ENCODE results near the gene FPR3. TPM values are rescaled to one million over a fixed set of nuclear protein-coding genes. Genes with fewer than 3 reads are reported as not detected.

The FPR3 gene
- polyA plus RNA-seq (2011; rRNA removed) (not detected in 2 replicates), polyA plus RNA-seq (2017; fragmentation: RNase III; extraction: RNeasy Plus Mini Kit Qiagen cat#74134 plus additional on column Dnase treatment) (not detected in 3 replicates), polyA minus RNA-seq (2011; rRNA and poly(A)+ RNA removed) (not detected in 2 replicates)
- polyA plus RNA-seq (2012; cell fraction: cytosol; rRNA removed) = not detected in 2 replicates
- polyA plus RNA-seq (2012; cell fraction: nucleus; rRNA removed) = not detected in 2 replicates

GRCh38 chr19:51794885-51795490 is at the start of gene FPR3:
Gene FPR3, plus strand, starts transcription at chr19:51795157. Its CDS starts 28,592 bp downstream, at chr19:51823749.
- DNase-seq (ENCODE audit: low read depth in 1 of 2, low spot score in 1 of 2) (no peak), FAIRE-seq (no peak), ATAC-seq (no peak)
- ChIA-PET POLR2A (no interaction called here), CTCF (no interaction called here)
- H3K27ac ChIP-seq = no peak within 1 kb of the TSS
- H3K9me3 ChIP-seq = peaks cover 61% of the 10 kb centered on the region
- TF ChIP-seq MAZ (IDR thresholded peaks at IDR 0.05; ENCODE audit: borderline replicate concordance, low read depth, low read length) = no peak
- TF ChIP-seq ZSCAN20 (CRISPR knock-in tag; IDR thresholded peaks at IDR 0.05) = no peak
- no peak for TF ChIP-seq CHD4 (IDR thresholded peaks at IDR 0.05; ENCODE audit: borderline replicate concordance)
- TF ChIP-seq MYC (IDR thresholded peaks at IDR 0.05; ENCODE audit: borderline replicate concordance, low read length) = no peak
- TF ChIP-seq CEBPB (IDR thresholded peaks at IDR 0.05) = no peak
- no peak for TF ChIP-seq SMC3 (IDR thresholded peaks at IDR 0.05)
- TF ChIP-seq MAX (IDR thresholded peaks at IDR 0.05) = no peak
- TF ChIP-seq NPAS2 (CRISPR knock-in tag; IDR thresholded peaks at IDR 0.05; ENCODE audit: borderline replicate concordance) = no peak
- no peak for TF ChIP-seq SREBF2 (IDR thresholded peaks at IDR 0.05)
- TF ChIP-seq CHD2 (IDR thresholded peaks at IDR 0.05; ENCODE audit: low read length, partially characterized antibody) = no peak
- no peak for TF ChIP-seq RFX5 (IDR thresholded peaks at IDR 0.05)
- TF ChIP-seq HOXB13 (CRISPR knock-in tag; IDR thresholded peaks at IDR 0.05; ENCODE audit: low read depth) = no peak
- TF ChIP-seq JUNB (IDR thresholded peaks at IDR 0.05) = no peak
- no peak for TF ChIP-seq GATA3 (IDR thresholded peaks at IDR 0.05; ENCODE audit: borderline replicate concordance)
- no peak within 1 kb of the TSS for H3K4me3 ChIP-seq
- H3K4me2 ChIP-seq = no peak within 1 kb of the TSS
- no peaks in the 10 kb centered on the region for H3K4me1 ChIP-seq
- WGBS (ENCODE audit: missing lambda C conversion rate) = 4% methylated on average over 2 of the region's 2 CpGs

GRCh38 chr19:51746731-51747130 is 48.2 kb upstream of the FPR3 start:
- H3K9me3 ChIP-seq = peaks cover 22% of the 10 kb centered on the region; the same call in 2 of the 3 replicates
- ChIA-PET CTCF (interaction anchor here (0.9 kb wide), 1 partner anchor 90 kb away, joined by 3 read pairs; no protein-coding TSS in a partner anchor), POLR2A (no interaction called here)
- no peak overlapping the region for H3K4me3 ChIP-seq
- no peak overlapping the region for H3K27ac ChIP-seq
- no peak for DNase-seq (ENCODE audit: low read depth in 1 of 2, low spot score in 1 of 2)
- WGBS (ENCODE audit: missing lambda C conversion rate) = 4% methylated on average over 7 of the region's 7 CpGs
- no peak overlapping the region for H3K4me2 ChIP-seq
- TF ChIP-seq HOXB13 (CRISPR knock-in tag; IDR thresholded peaks at IDR 0.05; ENCODE audit: low read depth) (no peak), PBX3 (IDR thresholded peaks at IDR 0.05) (no peak), HOXA7 (CRISPR knock-in tag; IDR thresholded peaks at IDR 0.05) (no peak), MYC (IDR thresholded peaks at IDR 0.05; ENCODE audit: borderline replicate concordance, low read length) (no peak), GATA3 (IDR thresholded peaks at IDR 0.05; ENCODE audit: borderline replicate concordance) (no peak), HMGXB4 (CRISPR knock-in tag; IDR thresholded peaks at IDR 0.05; ENCODE audit: borderline replicate concordance) (no peak), NFE2L2 (conservative IDR thresholded peaks at IDR 0.05; ENCODE audit: low read length) (no peak), CHD4 (IDR thresholded peaks at IDR 0.05; ENCODE audit: borderline replicate concordance) (no peak), POLR2A (IDR thresholded peaks at IDR 0.05; ENCODE audit: low read length) (no peak), MAFK (IDR thresholded peaks at IDR 0.05; ENCODE audit: partially characterized antibody) (no peak), BHLHE40 (IDR thresholded peaks at IDR 0.05; ENCODE audit: low read depth, low read length) (no peak), ESRRA (IDR thresholded peaks at IDR 0.05; ENCODE audit: borderline replicate concordance, low read length) (no peak), EP300 (IDR thresholded peaks at IDR 0.05) (no peak), HDAC2 (IDR thresholded peaks at IDR 0.05) (no peak)
- no peak for FAIRE-seq
- ATAC-seq = no peak
- H3K4me1 ChIP-seq = no peaks in the 10 kb centered on the region

All from A549 (cell line).